GM18526 (cell line): ENCODE data around the gene KRTAP10-2.

ENCODE experiments used
- POLR2A ChIP-seq: IDR thresholded peaks from 3 replicates; pipeline ENCODE4 v1.6.1; 2011; ENCODE audit not compliant: insufficient read length; ENCODE audit errors: extremely low read depth

The KRTAP10-2 gene

GRCh38 chr21:44526096-44526997, 25.0 kb downstream of the KRTAP10-2 start:
- TF ChIP-seq POLR2A: no peak

- TF ChIP-seq POLR2A: no peak
Observed at GRCh38 chr21:44525391-44526095, 25.8 kb downstream of the KRTAP10-2 start.

GRCh38 chr21:44524414-44525371, 26.6 kb downstream of the KRTAP10-2 start:
- no peak for TF ChIP-seq POLR2A

GRCh38 chr21:44523567-44524413, 27.5 kb downstream of the KRTAP10-2 start:
- TF ChIP-seq POLR2A: no peak

- TF ChIP-seq POLR2A: no peak
Observed at GRCh38 chr21:44522753-44523204, 28.5 kb downstream of the KRTAP10-2 start.

- TF ChIP-seq POLR2A: no peak
Observed at GRCh38 chr21:44521928-44522752, 29.2 kb downstream of the KRTAP10-2 start.

GRCh38 chr21:44521301-44521927, 29.9 kb downstream of the KRTAP10-2 start:
- TF ChIP-seq POLR2A: no peak

GRCh38 chr21:44520326-44521300, 30.7 kb downstream of the KRTAP10-2 start:
- no peak for TF ChIP-seq POLR2A

GRCh38 chr21:44519346-44520325, 31.7 kb downstream of the KRTAP10-2 start:
- TF ChIP-seq POLR2A: no peak

- no peak for TF ChIP-seq POLR2A
Observed at GRCh38 chr21:44518686-44519085, 32.6 kb downstream of the KRTAP10-2 start.

- TF ChIP-seq POLR2A: no peak
Observed at GRCh38 chr21:44517175-44517899, 34.0 kb downstream of the KRTAP10-2 start.
